Left lung (tissue), 10 donors: ENCODE measurements around the gene OR5K3. TPM values are rescaled to one million over a fixed set of nuclear protein-coding genes. Genes with fewer than 3 reads are reported as not detected.

Source experiments
- ATAC-seq: fragments of 200-7000 bp; cut with Tn5 transposase; one replicate; pipeline ENCODE4 v1.9.1; 2020; ENCODE audit warnings: moderate library complexity
- DNase-seq, 4 donors: peaks; one replicate each; pipeline ENCODE4 v3.0.0-alpha.2; 2013 to 2020
- H3K27ac ChIP-seq, 2 donors: fragments of 200-600 bp; sonication (generic) in 1 of 2; one replicate each; pipeline versions ENCODE4 v1.5.0 to v1.8.0; 2020 to 2021
- H3K27me3 ChIP-seq, 2 donors: fragments of 200-600 bp; sonication (generic) in 1 of 2; one replicate each; pipeline versions ENCODE4 v1.5.0 to v1.8.0; 2020 to 2021
- H3K36me3 ChIP-seq, 2 donors: fragments of 200-600 bp; sonication (generic) in 1 of 2; one replicate each; pipeline versions ENCODE4 v1.5.0 to v1.8.0; 2020 to 2021
- H3K4me1 ChIP-seq, 2 donors: fragments of 200-600 bp; one replicate each; pipeline ENCODE4 v1.8.0; 2021
- H3K4me3 ChIP-seq, 2 donors: fragments of 200-600 bp; sonication (generic) in 1 of 2; one replicate each; pipeline versions ENCODE4 v1.5.0 to v1.8.0; 2020 to 2021; ENCODE audit warnings: mild to moderate bottlenecking in 1 of 2
- H3K9me3 ChIP-seq, 2 donors: fragments of 200-600 bp; sonication (generic) in 1 of 2; one replicate each; pipeline versions ENCODE4 v1.5.0 to v1.8.0; 2020 to 2021
- CTCF ChIP-seq, 2 donors: fragments of 200-600 bp; sonication (generic) in 1 of 2; IDR thresholded peaks; one replicate each; pipeline versions ENCODE4 v1.5.0 to v1.8.0; 2021; ENCODE audit warnings: antibody characterized with exemption in 2 of 2
- intact Hi-C, 2 donors: fragments of 100-400 bp; cut with DNase I; formaldehyde crosslinking; loops; one replicate each; pipeline versions ENCODE4 v1.11.2 to v1.14.2; 2022
- polyA plus RNA-seq, 6 donors: library from polyadenylated mRNA; unstranded; fragments of 120-200 nt; gene quantifications; one replicate each; pipeline ENCODE4 v1.2.1, GENCODE V29; 2013; ENCODE audit not compliant: insufficient read length in 6 of 6
- total RNA-seq, 2 donors: library from RNA; stranded (reverse); fragmentation: NEBNext Ultra II Directional; extraction: Animal tissue kit (Norgen Biotek cat#: 25700); gene quantifications; one replicate each; pipeline ENCODE4 v1.2.1, GENCODE V29; 2021
- donor health status: DM: no; HTN: yes; CAD: no.
- donor health status: DM: no; HTN: no; CAD: no.

The OR5K3 gene
- total and polyA plus RNA-seq, 8 donors, result not detected

GRCh38 chr3:98359250-98359649 lies 31.2 kb upstream of the OR5K3 start:
- ATAC-seq, result no peak
- TF ChIP-seq CTCF (IDR thresholded peaks at IDR 0.05), result no peak
- H3K4me3 ChIP-seq, result no peak overlapping the region

GRCh38 chr3:98359993-98360675 lies 30.3 kb upstream of the OR5K3 start:
- intact Hi-C loops, result no loop called here
- ATAC-seq, result no peak

More at GRCh38 chr3:98359250-98359649, 31.2 kb upstream of the OR5K3 start:
- DNase-seq, result no peak
- Histone ChIP-seq H3K9me3 (peaks cover 0 to 17% of the 10 kb centered on the region in 2 donors), H3K36me3 (no peaks in the 10 kb centered on the region), H3K27me3 (no peaks in the 10 kb centered on the region), H3K4me1 (no peaks in the 10 kb centered on the region), H3K27ac (no peak overlapping the region)
- intact Hi-C loops, result no loop called here

GRCh38 chr3:98360681-98361080 lies 29.8 kb upstream of the OR5K3 start:
- ATAC-seq (no peak), DNase-seq (no peak)
- no peak overlapping the region for H3K4me3 ChIP-seq
- no peaks in the 10 kb centered on the region for H3K36me3 ChIP-seq
- H3K4me1 ChIP-seq, result no peaks in the 10 kb centered on the region
- no peaks in the 10 kb centered on the region for H3K27me3 ChIP-seq
- no peak for TF ChIP-seq CTCF (IDR thresholded peaks at IDR 0.05)
- peaks cover 0 to 25% of the 10 kb centered on the region in 2 donors for H3K9me3 ChIP-seq
- intact Hi-C loops, result no loop called here
- no peak overlapping the region for H3K27ac ChIP-seq

More at GRCh38 chr3:98359993-98360675, 30.3 kb upstream of the OR5K3 start:
- H3K4me1 ChIP-seq, result no peaks in the 10 kb centered on the region
- no peaks in the 10 kb centered on the region for H3K36me3 ChIP-seq
- no peak for TF ChIP-seq CTCF (IDR thresholded peaks at IDR 0.05)
- no peak overlapping the region for H3K4me3 ChIP-seq
- no peak for DNase-seq
- H3K27me3 ChIP-seq, result no peaks in the 10 kb centered on the region
- H3K27ac ChIP-seq, result no peak overlapping the region
- peaks cover 0 to 21% of the 10 kb centered on the region in 2 donors for H3K9me3 ChIP-seq

GRCh38 chr3:98361289-98361688 lies 29.2 kb upstream of the OR5K3 start:
- Histone ChIP-seq H3K36me3 (no peaks in the 10 kb centered on the region), H3K27me3 (no peaks in the 10 kb centered on the region), H3K9me3 (peaks cover 0 to 25% of the 10 kb centered on the region in 2 donors), H3K27ac (no peak overlapping the region), H3K4me1 (no peaks in the 10 kb centered on the region), H3K4me3 (no peak overlapping the region)
- no peak for TF ChIP-seq CTCF (IDR thresholded peaks at IDR 0.05)
- DNase-seq (no peak), ATAC-seq (no peak)
- intact Hi-C loops, result no loop called here

GRCh38 chr3:98367464-98368246 lies 22.8 kb upstream of the OR5K3 start:
- H3K27ac ChIP-seq, result no peak overlapping the region
- no peak overlapping the region for H3K4me3 ChIP-seq
- no peaks in the 10 kb centered on the region for H3K27me3 ChIP-seq
- no peak for TF ChIP-seq CTCF (IDR thresholded peaks at IDR 0.05)
- intact Hi-C loops, result no loop called here
- no peaks in the 10 kb centered on the region for H3K4me1 ChIP-seq
- H3K9me3 ChIP-seq, result peaks cover 0 to 7% of the 10 kb centered on the region in 2 donors
- ATAC-seq (no peak), DNase-seq (no peak)
- no peaks in the 10 kb centered on the region for H3K36me3 ChIP-seq
